ENCODE data around the gene SCAI. TPM values are rescaled to one million over a fixed set of nuclear protein-coding genes. Genes with fewer than 3 reads are reported as not detected.
"Not testable (repeated sequence)": the region's sequence is repeated elsewhere in the genome, so short reads cannot be mapped to it uniquely, and the experiment has no call there.

The SCAI gene
- total and polyA plus RNA-seq, 2 experiments from 2014 or later: 13.3 to 35.0 TPM

- TF ChIP-seq, protein P1, sequence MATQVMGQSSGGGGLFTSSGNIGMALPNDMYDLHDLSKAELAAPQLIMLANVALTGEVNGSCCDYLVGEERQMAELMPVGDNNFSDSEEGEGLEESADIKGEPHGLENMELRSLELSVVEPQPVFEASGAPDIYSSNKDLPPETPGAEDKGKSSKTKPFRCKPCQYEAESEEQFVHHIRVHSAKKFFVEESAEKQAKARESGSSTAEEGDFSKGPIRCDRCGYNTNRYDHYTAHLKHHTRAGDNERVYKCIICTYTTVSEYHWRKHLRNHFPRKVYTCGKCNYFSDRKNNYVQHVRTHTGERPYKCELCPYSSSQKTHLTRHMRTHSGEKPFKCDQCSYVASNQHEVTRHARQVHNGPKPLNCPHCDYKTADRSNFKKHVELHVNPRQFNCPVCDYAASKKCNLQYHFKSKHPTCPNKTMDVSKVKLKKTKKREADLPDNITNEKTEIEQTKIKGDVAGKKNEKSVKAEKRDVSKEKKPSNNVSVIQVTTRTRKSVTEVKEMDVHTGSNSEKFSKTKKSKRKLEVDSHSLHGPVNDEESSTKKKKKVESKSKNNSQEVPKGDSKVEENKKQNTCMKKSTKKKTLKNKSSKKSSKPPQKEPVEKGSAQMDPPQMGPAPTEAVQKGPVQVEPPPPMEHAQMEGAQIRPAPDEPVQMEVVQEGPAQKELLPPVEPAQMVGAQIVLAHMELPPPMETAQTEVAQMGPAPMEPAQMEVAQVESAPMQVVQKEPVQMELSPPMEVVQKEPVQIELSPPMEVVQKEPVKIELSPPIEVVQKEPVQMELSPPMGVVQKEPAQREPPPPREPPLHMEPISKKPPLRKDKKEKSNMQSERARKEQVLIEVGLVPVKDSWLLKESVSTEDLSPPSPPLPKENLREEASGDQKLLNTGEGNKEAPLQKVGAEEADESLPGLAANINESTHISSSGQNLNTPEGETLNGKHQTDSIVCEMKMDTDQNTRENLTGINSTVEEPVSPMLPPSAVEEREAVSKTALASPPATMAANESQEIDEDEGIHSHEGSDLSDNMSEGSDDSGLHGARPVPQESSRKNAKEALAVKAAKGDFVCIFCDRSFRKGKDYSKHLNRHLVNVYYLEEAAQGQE (IDR thresholded peaks at IDR 0.05; ENCODE audit: unreplicated experiment): no peak
- TF ChIP-seq, protein P2, sequence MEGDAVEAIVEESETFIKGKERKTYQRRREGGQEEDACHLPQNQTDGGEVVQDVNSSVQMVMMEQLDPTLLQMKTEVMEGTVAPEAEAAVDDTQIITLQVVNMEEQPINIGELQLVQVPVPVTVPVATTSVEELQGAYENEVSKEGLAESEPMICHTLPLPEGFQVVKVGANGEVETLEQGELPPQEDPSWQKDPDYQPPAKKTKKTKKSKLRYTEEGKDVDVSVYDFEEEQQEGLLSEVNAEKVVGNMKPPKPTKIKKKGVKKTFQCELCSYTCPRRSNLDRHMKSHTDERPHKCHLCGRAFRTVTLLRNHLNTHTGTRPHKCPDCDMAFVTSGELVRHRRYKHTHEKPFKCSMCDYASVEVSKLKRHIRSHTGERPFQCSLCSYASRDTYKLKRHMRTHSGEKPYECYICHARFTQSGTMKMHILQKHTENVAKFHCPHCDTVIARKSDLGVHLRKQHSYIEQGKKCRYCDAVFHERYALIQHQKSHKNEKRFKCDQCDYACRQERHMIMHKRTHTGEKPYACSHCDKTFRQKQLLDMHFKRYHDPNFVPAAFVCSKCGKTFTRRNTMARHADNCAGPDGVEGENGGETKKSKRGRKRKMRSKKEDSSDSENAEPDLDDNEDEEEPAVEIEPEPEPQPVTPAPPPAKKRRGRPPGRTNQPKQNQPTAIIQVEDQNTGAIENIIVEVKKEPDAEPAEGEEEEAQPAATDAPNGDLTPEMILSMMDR (conservative IDR thresholded peaks at IDR 0.05; ENCODE audit: low read depth in 2 of 2): no peak
- no peak for TF ChIP-seq ZNF331 (CRISPR knock-in tag; IDR thresholded peaks at IDR 0.05; ENCODE audit: low read depth)
- no peak for TF ChIP-seq EZH2phosphoT487 (IDR thresholded peaks at IDR 0.05; ENCODE audit: unreplicated experiment)
- TF ChIP-seq POLR2AphosphoS5 (IDR thresholded peaks at IDR 0.05; ENCODE audit: low read depth): no peak
- TF ChIP-seq, protein P3, sequence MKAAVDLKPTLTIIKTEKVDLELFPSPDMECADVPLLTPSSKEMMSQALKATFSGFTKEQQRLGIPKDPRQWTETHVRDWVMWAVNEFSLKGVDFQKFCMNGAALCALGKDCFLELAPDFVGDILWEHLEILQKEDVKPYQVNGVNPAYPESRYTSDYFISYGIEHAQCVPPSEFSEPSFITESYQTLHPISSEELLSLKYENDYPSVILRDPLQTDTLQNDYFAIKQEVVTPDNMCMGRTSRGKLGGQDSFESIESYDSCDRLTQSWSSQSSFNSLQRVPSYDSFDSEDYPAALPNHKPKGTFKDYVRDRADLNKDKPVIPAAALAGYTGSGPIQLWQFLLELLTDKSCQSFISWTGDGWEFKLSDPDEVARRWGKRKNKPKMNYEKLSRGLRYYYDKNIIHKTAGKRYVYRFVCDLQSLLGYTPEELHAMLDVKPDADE (IDR thresholded peaks at IDR 0.05): no peak
- TF ChIP-seq ZNF114 (CRISPR knock-in tag; IDR thresholded peaks at IDR 0.05): no peak
- no peak for TF ChIP-seq EZH2 (IDR thresholded peaks at IDR 0.05; ENCODE audit: low read depth, unreplicated experiment)
- no peak for TF ChIP-seq JUNB (IDR thresholded peaks at IDR 0.05; ENCODE audit: unreplicated experiment)
Observed at GRCh38 chr9:125180876-125181275, 37.5 kb upstream of the SCAI start (continued).

GRCh38 chr9:125179776-125180175 lies 36.4 kb upstream of the SCAI start:
- not testable (repeated sequence) for H3K9me3 Mint-ChIP-seq; H3K4me3 ChIP-seq; DNase-seq (ENCODE audit: low spot score); H3K27ac Mint-ChIP-seq; H3K4me1 ChIP-seq (ENCODE audit: insufficient read depth); H3K36me3 ChIP-seq (ENCODE audit: insufficient read depth); H3K27ac ChIP-seq (ENCODE audit: low read depth); H3F3A ChIP-seq (replicated peaks; ENCODE audit: low read depth); H3K36me3 Mint-ChIP-seq (ENCODE audit: low read depth); H2AFZ ChIP-seq; H3K4me2 ChIP-seq; H3K9me2 ChIP-seq (ENCODE audit: insufficient read depth); H3K27me3 ChIP-seq (ENCODE audit: insufficient read depth); ATAC-seq; H3K4me3 Mint-ChIP-seq; H3K27me3 Mint-ChIP-seq (ENCODE audit: insufficient read depth, low read depth, poor library complexity)
- Histone ChIP-seq H4K20me1 (replicated peaks; ENCODE audit: insufficient read depth) (peaks cover 57% of the 10 kb centered on the region), H3K79me2 (replicated peaks; ENCODE audit: insufficient read depth) (peaks cover 100% of the 10 kb centered on the region)
- H3K4me1 Mint-ChIP-seq: peaks cover 16% of the 10 kb centered on the region; the same call in 2 of the 3 replicates
